Vagina (tissue), 2 donors: ENCODE measurements around the gene MYO10.

ENCODE experiments used
- POLR2A ChIP-seq, 2 donors: fragments of 450-650 bp; IDR thresholded peaks; one replicate each; pipeline ENCODE4 v1.6.1; 2017; ENCODE audit warnings: antibody characterized with exemption in 2 of 2, mild to moderate bottlenecking in 2 of 2, moderate library complexity in 2 of 2
- TF ChIP-seq, protein P1 (sequence below), 3 experiments: fragments of 450-650 bp in 2 of 3; fragments of 200-600 bp in 1 of 3; sonication (generic) in 1 of 3; IDR thresholded peaks; one replicate each; pipeline ENCODE4 v1.5.1; 2017 to 2019; ENCODE audit warnings: antibody characterized with exemption in 3 of 3, mild to moderate bottlenecking in 2 of 3, moderate library complexity in 2 of 3

DNA sequence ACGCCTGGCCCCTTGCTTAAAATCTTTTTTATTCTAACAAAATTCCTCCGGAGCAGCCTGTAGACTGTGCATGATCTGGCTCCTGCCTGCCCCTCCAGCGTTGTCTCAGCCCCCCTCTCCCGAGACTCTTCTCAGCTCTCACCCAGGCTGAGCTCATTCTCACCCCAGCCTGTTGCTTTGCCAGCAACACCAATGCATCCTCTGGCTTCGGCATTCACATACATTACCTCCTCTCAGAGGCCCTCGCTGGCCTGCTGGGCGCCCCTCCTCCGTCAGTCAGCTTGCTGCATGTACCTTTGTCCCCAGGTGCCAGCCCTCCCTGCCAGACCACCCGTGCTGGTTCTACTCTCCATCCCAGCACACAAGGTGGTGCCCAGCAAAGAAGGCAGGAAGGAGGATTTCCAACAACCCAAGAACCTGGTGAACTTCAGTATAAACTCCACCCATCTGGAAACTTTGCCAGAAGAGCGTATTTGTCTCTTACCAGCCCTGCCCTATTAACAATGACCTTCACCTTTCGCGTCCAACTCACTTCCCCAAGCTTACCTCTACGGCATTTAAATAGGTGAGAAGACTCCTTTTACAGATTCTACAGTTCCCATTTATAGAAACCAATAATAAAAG, 35.0 kb downstream of the MYO10 start:
- no peak for TF ChIP-seq POLR2A (IDR thresholded peaks at IDR 0.05)
- TF ChIP-seq, protein P1, sequence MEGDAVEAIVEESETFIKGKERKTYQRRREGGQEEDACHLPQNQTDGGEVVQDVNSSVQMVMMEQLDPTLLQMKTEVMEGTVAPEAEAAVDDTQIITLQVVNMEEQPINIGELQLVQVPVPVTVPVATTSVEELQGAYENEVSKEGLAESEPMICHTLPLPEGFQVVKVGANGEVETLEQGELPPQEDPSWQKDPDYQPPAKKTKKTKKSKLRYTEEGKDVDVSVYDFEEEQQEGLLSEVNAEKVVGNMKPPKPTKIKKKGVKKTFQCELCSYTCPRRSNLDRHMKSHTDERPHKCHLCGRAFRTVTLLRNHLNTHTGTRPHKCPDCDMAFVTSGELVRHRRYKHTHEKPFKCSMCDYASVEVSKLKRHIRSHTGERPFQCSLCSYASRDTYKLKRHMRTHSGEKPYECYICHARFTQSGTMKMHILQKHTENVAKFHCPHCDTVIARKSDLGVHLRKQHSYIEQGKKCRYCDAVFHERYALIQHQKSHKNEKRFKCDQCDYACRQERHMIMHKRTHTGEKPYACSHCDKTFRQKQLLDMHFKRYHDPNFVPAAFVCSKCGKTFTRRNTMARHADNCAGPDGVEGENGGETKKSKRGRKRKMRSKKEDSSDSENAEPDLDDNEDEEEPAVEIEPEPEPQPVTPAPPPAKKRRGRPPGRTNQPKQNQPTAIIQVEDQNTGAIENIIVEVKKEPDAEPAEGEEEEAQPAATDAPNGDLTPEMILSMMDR (IDR thresholded peaks at IDR 0.05): no peak
